Thyroid gland (tissue), 4 donors: ENCODE measurements around the gene WFDC1. TPM values are rescaled to one million over a fixed set of nuclear protein-coding genes. Genes with fewer than 3 reads are reported as not detected.

Experiments used
- DNase-seq, 2 donors: peaks; one replicate each; pipeline ENCODE4 v3.0.0-alpha.2; 2019
- H3K27ac ChIP-seq, 3 donors: fragments of 200-600 bp; sonication (generic); 1 replicate in 2 of 3; 2 replicates in 1 of 3; pipeline ENCODE4 v1.5.1; 2016 to 2019; ENCODE audit warnings: mild to moderate bottlenecking in 1 of 3, moderate library complexity in 1 of 3
- H3K27me3 ChIP-seq: fragments of 200-600 bp; sonication (generic); one replicate; pipeline ENCODE4 v1.5.1; 2019
- H3K36me3 ChIP-seq, 2 donors: fragments of 200-600 bp; sonication (generic); one replicate each; pipeline ENCODE4 v1.5.1; 2016 to 2019
- H3K4me1 ChIP-seq, 2 donors: fragments of 200-600 bp; sonication (generic); one replicate each; pipeline ENCODE4 v1.5.1; 2017 to 2019
- H3K4me3 ChIP-seq, 3 donors: fragments of 200-600 bp; sonication (generic); replicated peaks in 1 of 3; 1 replicate in 2 of 3; 2 replicates in 1 of 3; pipeline ENCODE4 v1.5.1; 2016; ENCODE audit warnings: mild to moderate bottlenecking in 1 of 3
- H3K9me3 ChIP-seq: fragments of 200-600 bp; sonication (generic); one replicate; pipeline ENCODE4 v1.5.1; 2017
- POLR2A ChIP-seq, 2 donors: fragments of 450-650 bp; IDR thresholded peaks; one replicate each; pipeline ENCODE4 v1.6.1; 2017; ENCODE audit warnings: antibody characterized with exemption in 2 of 2, mild to moderate bottlenecking in 2 of 2, moderate library complexity in 1 of 2
- WGBS, 2 donors: methylation state at CpG; one replicate each; pipeline ENCODE4 v1.1.5; 2017; 5-methylcytosine and 5-hydroxymethylcytosine counted together
- intact Hi-C: fragments of 100-400 bp; cut with DNase I; formaldehyde crosslinking; loops from one replicate; pipeline ENCODE4 v1.15.1; 2023
- total RNA-seq, 4 donors: library from RNA; depleted of rRNA; stranded (reverse); fragments of >200 nt; gene quantifications; one replicate each; pipeline ENCODE4 v1.2.3, GENCODE V29; 2016
- TF ChIP-seq, protein P1 (sequence below), 6 experiments: fragments of 200-600 bp in 3 of 6; fragments of 450-650 bp in 3 of 6; sonication (generic) in 3 of 6; IDR thresholded peaks; one replicate each; pipeline ENCODE4 v1.5.1; 2016 to 2019; ENCODE audit warnings: antibody characterized with exemption in 6 of 6, mild to moderate bottlenecking in 2 of 6, inconsistent platforms in 1 of 6, moderate library complexity in 1 of 6

Gene WFDC1
- total RNA-seq, 4 donors from 2014 or later, result 1.3 to 2.1 (median 1.6) TPM; not detected in 1

DNA sequence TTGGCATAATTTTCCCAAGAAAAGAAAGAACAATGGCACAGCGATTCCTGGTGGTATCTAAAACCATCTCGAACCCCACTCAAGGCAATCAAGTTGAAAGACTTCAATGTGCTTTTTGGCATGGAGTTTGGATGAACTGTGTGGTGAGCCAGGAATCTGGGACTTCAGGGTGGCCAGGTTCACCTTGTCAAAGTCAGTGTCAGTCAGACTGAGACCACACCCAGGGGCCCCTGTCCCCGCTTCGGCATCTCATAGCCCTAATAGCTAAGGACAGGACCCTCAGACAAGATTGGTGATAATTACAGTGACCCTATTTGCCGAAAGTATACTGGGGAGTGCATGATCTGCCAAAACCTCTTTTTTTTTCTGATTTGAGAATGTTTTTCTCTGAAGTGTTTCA is 25.8 kb downstream of the WFDC1 start:
- Histone ChIP-seq H3K4me1 (no peaks in the 10 kb centered on the region), H3K9me3 (no peaks in the 10 kb centered on the region), H3K27ac (no peak overlapping the region), H3K4me3 (no peak overlapping the region), H3K36me3 (no peaks in the 10 kb centered on the region), H3K27me3 (no peaks in the 10 kb centered on the region)
- TF ChIP-seq, protein P1, sequence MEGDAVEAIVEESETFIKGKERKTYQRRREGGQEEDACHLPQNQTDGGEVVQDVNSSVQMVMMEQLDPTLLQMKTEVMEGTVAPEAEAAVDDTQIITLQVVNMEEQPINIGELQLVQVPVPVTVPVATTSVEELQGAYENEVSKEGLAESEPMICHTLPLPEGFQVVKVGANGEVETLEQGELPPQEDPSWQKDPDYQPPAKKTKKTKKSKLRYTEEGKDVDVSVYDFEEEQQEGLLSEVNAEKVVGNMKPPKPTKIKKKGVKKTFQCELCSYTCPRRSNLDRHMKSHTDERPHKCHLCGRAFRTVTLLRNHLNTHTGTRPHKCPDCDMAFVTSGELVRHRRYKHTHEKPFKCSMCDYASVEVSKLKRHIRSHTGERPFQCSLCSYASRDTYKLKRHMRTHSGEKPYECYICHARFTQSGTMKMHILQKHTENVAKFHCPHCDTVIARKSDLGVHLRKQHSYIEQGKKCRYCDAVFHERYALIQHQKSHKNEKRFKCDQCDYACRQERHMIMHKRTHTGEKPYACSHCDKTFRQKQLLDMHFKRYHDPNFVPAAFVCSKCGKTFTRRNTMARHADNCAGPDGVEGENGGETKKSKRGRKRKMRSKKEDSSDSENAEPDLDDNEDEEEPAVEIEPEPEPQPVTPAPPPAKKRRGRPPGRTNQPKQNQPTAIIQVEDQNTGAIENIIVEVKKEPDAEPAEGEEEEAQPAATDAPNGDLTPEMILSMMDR (IDR thresholded peaks at IDR 0.05), result no peak
- 79 to 81% methylated on average over 5 of the region's 5 CpGs for WGBS, 2 donors
- intact Hi-C loops, result no loop called here
- DNase-seq, result no peak

DNA sequence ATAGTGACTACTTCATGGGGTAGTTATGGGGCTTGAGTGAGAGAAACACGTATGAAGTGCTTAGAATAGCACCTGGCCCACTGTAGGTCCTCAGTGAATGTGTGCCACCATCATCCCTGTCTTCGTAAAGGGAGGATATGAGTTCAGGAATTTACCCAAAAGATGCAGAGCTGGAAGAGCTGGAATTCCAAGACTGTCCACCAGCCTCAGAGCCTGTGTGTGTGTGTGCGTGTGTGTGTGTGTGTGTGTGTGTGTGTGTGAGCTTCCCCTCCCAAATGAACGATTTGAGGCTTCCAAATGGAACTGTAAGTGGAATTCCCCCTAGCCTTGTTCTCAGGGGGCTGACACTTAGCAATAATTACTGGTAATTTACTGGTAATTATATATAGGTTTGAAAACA is 27.3 kb downstream of the WFDC1 start:
- Histone ChIP-seq H3K4me3 (no peak overlapping the region), H3K4me1 (no peaks in the 10 kb centered on the region), H3K9me3 (no peaks in the 10 kb centered on the region), H3K27ac (no peak overlapping the region), H3K27me3 (no peaks in the 10 kb centered on the region), H3K36me3 (no peaks in the 10 kb centered on the region)
- no peak for DNase-seq
- TF ChIP-seq, protein P1 (IDR thresholded peaks at IDR 0.05), result no peak
- TF ChIP-seq POLR2A (IDR thresholded peaks at IDR 0.05), result no peak
- WGBS, 2 donors, result 58 to 66% methylated on average over 3 to 4 of the region's 4 CpGs
- intact Hi-C loops, result no loop called here

DNA sequence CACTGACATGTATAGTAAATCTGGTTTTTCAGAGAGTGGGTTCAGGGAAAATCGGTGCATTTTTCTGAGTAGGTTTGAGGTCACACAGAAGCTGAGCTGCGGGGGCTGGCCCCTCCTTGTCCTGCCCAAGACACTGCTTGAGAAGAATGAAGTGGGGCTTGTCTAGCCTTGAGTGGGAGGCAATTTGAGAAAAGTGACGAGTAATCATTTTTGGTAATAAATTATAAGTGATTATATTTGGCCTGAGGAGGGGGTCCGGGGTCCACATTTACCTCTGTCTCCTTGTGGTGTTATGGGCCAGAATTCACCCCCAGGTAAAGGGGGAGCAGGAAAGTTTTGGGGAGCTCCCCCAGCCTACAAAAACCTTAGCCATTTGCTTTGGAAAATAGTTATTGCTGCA is 28.1 kb downstream of the WFDC1 start:
- Histone ChIP-seq H3K4me1 (no peaks in the 10 kb centered on the region), H3K27me3 (no peaks in the 10 kb centered on the region), H3K27ac (no peak overlapping the region), H3K36me3 (no peaks in the 10 kb centered on the region), H3K9me3 (no peaks in the 10 kb centered on the region), H3K4me3 (no peak overlapping the region)
- no peak for DNase-seq
- intact Hi-C loops, result no loop called here
- WGBS, 2 donors, result 66 to 74% methylated on average over 4 of the region's 4 CpGs
- TF ChIP-seq, protein P1 (IDR thresholded peaks at IDR 0.05), result no peak

DNA sequence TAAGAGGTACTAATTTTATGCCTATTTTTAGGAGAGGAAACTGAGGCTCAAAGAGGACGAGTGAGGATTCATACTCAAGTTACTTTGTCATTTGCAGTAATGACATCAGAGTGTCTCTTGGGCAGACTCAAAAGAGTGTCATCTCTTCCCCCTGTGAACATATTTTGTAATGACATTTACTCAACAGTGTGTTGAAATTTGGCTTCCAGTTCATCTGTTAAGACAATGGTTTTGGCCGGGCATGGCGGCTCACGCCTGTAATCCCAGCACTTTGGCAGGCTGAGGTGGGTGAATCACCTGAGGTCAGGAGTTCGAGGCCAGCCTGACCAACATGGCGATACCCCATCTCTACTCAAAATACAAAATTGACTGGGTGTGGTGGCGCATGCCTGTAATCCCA is 28.9 kb downstream of the WFDC1 start:
- no peaks in the 10 kb centered on the region for H3K27me3 ChIP-seq
- no peak for TF ChIP-seq POLR2A (IDR thresholded peaks at IDR 0.05)
- no peaks in the 10 kb centered on the region for H3K4me1 ChIP-seq
- no peak overlapping the region for H3K27ac ChIP-seq
- WGBS, 2 donors, result 93 to 99% methylated on average over 7 of the region's 7 CpGs
- no peaks in the 10 kb centered on the region for H3K36me3 ChIP-seq
- no peak overlapping the region for H3K4me3 ChIP-seq
- intact Hi-C loops, result no loop called here
- no peak for DNase-seq
- no peaks in the 10 kb centered on the region for H3K9me3 ChIP-seq

DNA sequence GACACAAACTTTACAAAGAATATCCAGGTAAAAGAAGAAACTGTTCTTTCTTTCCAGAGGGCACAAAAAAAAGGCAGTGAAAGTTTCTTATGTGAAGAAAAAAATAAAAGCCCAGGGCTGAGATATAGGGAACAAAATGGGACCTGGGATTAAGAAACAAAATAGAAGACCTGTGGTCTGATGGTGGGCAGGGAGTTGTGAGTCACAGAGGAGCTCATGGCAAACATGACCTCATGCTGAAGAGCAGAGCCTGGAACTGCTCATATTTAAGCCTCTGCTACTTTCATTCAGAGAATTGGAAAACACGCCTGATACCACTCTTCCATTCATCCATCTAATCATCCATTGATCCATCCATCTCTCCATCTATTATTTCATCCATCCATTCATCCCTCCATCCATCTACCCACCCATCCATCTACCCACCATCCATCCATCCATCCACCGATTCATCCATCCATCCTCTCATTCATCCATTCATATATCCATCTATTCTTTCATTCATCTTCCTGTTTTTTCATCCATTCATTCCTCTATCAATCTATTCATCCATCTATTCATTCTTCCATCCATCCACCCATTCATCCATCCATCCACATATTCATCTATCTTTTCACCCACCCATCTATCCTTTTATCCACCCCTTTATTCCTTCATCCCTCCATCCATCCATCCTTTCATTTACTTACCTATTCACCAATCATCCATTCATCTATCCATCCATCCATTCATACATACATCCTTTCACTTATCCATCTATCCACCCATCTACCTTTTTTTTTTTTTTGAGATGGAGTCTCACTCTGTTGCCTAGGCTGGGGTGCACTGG is 30.0 kb downstream of the WFDC1 start:
- DNase-seq, result no peak
- no peaks in the 10 kb centered on the region for H3K4me1 ChIP-seq
- no peaks in the 10 kb centered on the region for H3K36me3 ChIP-seq
- TF ChIP-seq POLR2A (IDR thresholded peaks at IDR 0.05), result no peak
- TF ChIP-seq, protein P1 (IDR thresholded peaks at IDR 0.05), result no peak
- no peaks in the 10 kb centered on the region for H3K9me3 ChIP-seq
- H3K27me3 ChIP-seq, result no peaks in the 10 kb centered on the region
- H3K4me3 ChIP-seq, result no peak overlapping the region
- H3K27ac ChIP-seq, result no peak overlapping the region
- intact Hi-C loops, result no loop called here
- 50 to 78% methylated on average over 2 of the region's 2 CpGs for WGBS, 2 donors
